Omental fat pad (tissue), 4 donors: ENCODE data around the gene VPS13C. TPM values are rescaled to one million over a fixed set of nuclear protein-coding genes. Genes with fewer than 3 reads are reported as not detected.

Experiments
- ATAC-seq: fragments of 150-250 bp; one replicate; pipeline ENCODE4 v1.9.1; 2016; ENCODE audit warnings: mild to moderate bottlenecking, moderate library complexity; ENCODE audit not compliant: low FRiP score
- DNase-seq: peaks from one replicate; pipeline ENCODE4 v3.0.0-alpha.2; 2019; ENCODE audit warnings: low spot score
- CTCF ChIP-seq, 3 donors: fragments of 450-650 bp; IDR thresholded peaks; one replicate each; pipeline ENCODE4 v1.5.1; 2016 to 2017; ENCODE audit warnings: antibody characterized with exemption in 3 of 3, mild to moderate bottlenecking in 3 of 3, moderate library complexity in 2 of 3
- total RNA-seq, 4 donors: library from RNA; depleted of rRNA; stranded (reverse); fragments of >200 nt; gene quantifications; one replicate each; pipeline ENCODE4 v1.1.0, GENCODE V29; 2016

VPS13C gene
- total RNA-seq, 4 donors from 2014 or later: 61.6 to 144 (median 75.8) TPM

GRCh38 chr15:61849447-61849846, 210.8 kb downstream of the VPS13C start:
- no peak for TF ChIP-seq CTCF (IDR thresholded peaks at IDR 0.05)
- DNase-seq (no peak), ATAC-seq (no peak)

GRCh38 chr15:61841466-61841865, 218.8 kb downstream of the VPS13C start:
- no peak for ATAC-seq
- no peak for TF ChIP-seq CTCF (IDR thresholded peaks at IDR 0.05)
- no peak for DNase-seq

GRCh38 chr15:61840090-61840489, 220.2 kb downstream of the VPS13C start:
- TF ChIP-seq CTCF (IDR thresholded peaks at IDR 0.05): no peak
- DNase-seq: no peak
- ATAC-seq: no peak

GRCh38 chr15:61839546-61839945, 220.7 kb downstream of the VPS13C start:
- DNase-seq (no peak), ATAC-seq (no peak)

GRCh38 chr15:61835496-61836106, 224.6 kb downstream of the VPS13C start:
- ATAC-seq (peak; percentile 65), DNase-seq (peak; percentile 55)
- peak in 1 of 3 donors; percentile 71 for TF ChIP-seq CTCF (IDR thresholded peaks at IDR 0.05)

More at GRCh38 chr15:61839546-61839945, 220.7 kb downstream of the VPS13C start:
- no peak for TF ChIP-seq CTCF (IDR thresholded peaks at IDR 0.05)

- TF ChIP-seq CTCF (IDR thresholded peaks at IDR 0.05): no peak
- DNase-seq (no peak), ATAC-seq (no peak)
Measured at GRCh38 chr15:61835029-61835428, 225.2 kb downstream of the VPS13C start.

GRCh38 chr15:61834076-61834697, 226.1 kb downstream of the VPS13C start:
- DNase-seq (peak; percentile 88), ATAC-seq (peak; percentile 63)
- TF ChIP-seq CTCF (IDR thresholded peaks at IDR 0.05): peak in 2 of 3 donors; percentile 20 to 86
